ENCODE data around the gene KLHDC4.

The KLHDC4 gene

DNA sequence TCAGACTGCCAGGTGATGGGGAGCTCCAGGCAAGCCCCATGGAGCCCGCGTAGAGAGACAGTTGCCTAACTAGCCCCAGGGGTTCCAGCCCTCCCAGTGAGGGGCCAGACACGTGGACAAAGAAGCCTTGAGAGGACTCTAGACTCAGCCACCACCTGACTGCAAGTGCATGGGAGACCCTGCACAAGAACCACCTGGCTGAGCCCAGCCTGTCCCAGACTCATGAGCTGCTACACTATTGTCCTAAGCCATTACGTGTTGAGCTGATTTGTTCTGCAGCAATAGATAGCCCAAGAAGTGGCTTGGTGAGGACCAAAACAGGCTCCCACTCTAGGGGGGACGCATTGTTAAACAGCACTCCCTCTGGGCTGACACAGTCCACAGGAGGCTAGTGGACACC, 37.6 kb upstream of the KLHDC4 start:
- no peak for TF ChIP-seq CTCF (IDR thresholded peaks at IDR 0.05)

- TF ChIP-seq CTCF (IDR thresholded peaks at IDR 0.05): no peak
These were observed 36.9 kb upstream of the KLHDC4 start for GRCh38 chr16:87802670-87803069.

DNA sequence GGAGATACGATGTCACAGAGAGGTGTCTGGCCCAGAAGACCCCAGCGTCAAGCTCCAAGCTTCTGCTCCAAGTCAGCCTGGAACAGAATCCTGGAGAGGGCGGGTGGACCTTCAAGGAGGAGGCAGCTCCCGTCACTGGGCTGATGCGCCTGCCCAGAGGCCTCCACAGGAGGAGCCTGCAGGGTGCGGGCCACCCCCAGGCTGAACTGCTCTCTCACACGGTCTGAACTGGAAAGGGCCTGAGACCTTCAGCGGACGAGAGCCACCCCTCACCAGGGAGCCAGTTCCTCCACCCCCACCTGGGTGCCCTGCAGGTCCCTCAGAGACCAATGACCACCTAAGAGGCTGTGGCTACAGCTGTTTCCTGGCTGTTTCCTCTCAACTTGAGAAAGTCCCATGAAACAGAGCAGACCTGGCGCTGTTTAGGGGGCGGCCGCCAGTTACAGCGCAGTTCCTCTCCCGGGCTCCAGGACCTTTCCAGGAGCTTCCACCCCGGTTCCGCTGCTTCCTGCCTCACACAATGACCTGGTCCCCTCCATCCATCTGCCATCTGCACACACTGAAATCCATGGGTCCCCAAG, 36.0 kb upstream of the KLHDC4 start:
- TF ChIP-seq CTCF (IDR thresholded peaks at IDR 0.05): no peak

- TF ChIP-seq CTCF (IDR thresholded peaks at IDR 0.05): no peak
These were observed 34.7 kb upstream of the KLHDC4 start for GRCh38 chr16:87800497-87800896.

- no peak for TF ChIP-seq CTCF (IDR thresholded peaks at IDR 0.05)
These were observed 29.6 kb upstream of the KLHDC4 start for GRCh38 chr16:87795336-87795735.

DNA sequence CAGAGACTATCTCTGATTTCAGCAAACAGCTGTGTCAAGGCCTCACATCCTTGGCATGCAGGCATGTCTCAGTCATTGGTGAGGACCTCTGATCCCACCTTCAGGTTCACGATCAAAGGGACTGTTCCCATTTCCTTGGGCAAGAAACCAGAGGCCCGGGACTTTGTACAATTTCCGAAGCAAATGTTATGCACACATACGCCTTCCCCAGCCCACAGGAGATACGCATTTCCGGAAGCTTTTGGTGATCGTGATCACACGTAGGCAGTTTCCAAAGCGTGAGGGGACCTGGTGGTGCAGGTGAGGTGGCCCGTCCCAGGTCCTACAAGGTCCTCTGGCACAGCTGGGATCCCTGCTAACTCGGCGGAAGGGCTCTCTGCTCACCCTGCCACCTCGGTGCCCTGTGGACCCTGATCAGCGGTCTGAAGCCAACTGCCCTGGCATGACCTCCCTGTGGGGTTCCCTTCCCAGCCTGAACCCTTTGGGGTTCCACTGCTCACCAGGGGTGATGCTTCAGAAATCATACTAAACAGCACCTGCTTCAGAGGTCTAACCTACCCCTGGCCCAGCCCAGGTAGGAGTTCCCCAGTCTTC, 28.8 kb upstream of the KLHDC4 start:
- TF ChIP-seq CTCF (IDR thresholded peaks at IDR 0.05): no peak

DNA sequence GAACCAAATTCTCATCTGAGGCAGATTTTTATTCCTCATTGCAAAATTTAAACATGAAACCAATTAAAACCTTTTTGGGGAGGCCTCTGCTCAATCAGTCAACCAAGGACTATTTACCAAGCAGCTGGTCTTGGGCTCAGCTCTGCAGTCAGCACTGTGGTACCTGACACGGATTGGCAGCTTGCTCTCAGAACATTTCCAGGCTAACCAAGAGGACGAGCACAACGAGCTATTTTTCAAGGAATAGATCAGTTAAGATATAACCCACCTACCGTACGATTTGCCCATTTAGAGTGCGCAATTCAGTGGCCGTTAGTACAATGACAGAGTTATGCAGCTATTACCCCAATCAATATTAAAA, 26.4 kb upstream of the KLHDC4 start:
- TF ChIP-seq CTCF (IDR thresholded peaks at IDR 0.05): no peak
